Measurements from ENCODE around the gene RMRP.

- TF ChIP-seq CTCF (conservative IDR thresholded peaks at IDR 0.05 in 1 of 2, IDR thresholded peaks at IDR 0.05 in 1 of 2; ENCODE audit: extremely low read depth in 1 of 2, insufficient read depth in 1 of 2, low read depth in 1 of 2, low read length in 2 of 2): no peak
- no peak for TF ChIP-seq EZH2 (IDR thresholded peaks at IDR 0.05; ENCODE audit: borderline replicate concordance, low read length)
Observed at GRCh38 chr9:35679766-35680330, 22.0 kb upstream of the RMRP start.

All from mammary epithelial cell (primary cell).